ENCODE data around the gene MSL3B.

MSL3B gene

DNA sequence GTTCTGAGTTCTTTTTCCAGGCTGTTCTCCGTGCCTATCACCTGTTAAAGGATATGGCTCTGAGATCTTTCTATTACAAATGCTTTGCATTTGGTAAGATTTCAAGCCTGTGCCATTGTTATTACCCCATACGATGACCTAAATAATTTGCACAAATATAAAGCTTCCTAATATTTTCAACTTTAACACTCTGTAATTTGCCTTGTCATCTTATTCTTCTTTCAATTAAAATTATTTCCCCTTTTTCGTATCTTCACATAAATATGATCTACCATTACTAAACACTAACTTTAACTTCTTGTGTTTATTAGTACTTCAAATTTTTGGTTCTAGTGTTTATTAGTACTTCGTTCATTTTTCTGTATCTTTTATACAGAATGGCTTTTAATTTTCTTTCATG, 3.2 kb upstream of the MSL3B start:
- Histone ChIP-seq H3K4me3 (no peak overlapping the region), H3K27ac (no peak overlapping the region), H3K36me3 (no peaks in the 10 kb centered on the region), H3K9me3 (no peaks in the 10 kb centered on the region), H3K4me1 (no peaks in the 10 kb centered on the region), H3K27me3 (no peaks in the 10 kb centered on the region), H3K9ac (ENCODE audit: low read depth in 2 of 2, low read length in 2 of 2) (no peak overlapping the region)
- TF ChIP-seq, protein P1, sequence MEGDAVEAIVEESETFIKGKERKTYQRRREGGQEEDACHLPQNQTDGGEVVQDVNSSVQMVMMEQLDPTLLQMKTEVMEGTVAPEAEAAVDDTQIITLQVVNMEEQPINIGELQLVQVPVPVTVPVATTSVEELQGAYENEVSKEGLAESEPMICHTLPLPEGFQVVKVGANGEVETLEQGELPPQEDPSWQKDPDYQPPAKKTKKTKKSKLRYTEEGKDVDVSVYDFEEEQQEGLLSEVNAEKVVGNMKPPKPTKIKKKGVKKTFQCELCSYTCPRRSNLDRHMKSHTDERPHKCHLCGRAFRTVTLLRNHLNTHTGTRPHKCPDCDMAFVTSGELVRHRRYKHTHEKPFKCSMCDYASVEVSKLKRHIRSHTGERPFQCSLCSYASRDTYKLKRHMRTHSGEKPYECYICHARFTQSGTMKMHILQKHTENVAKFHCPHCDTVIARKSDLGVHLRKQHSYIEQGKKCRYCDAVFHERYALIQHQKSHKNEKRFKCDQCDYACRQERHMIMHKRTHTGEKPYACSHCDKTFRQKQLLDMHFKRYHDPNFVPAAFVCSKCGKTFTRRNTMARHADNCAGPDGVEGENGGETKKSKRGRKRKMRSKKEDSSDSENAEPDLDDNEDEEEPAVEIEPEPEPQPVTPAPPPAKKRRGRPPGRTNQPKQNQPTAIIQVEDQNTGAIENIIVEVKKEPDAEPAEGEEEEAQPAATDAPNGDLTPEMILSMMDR (IDR thresholded peaks at IDR 0.05): no peak
- intact Hi-C loops (cut with DNase I): no loop called here
- DNase-seq: no peak

DNA sequence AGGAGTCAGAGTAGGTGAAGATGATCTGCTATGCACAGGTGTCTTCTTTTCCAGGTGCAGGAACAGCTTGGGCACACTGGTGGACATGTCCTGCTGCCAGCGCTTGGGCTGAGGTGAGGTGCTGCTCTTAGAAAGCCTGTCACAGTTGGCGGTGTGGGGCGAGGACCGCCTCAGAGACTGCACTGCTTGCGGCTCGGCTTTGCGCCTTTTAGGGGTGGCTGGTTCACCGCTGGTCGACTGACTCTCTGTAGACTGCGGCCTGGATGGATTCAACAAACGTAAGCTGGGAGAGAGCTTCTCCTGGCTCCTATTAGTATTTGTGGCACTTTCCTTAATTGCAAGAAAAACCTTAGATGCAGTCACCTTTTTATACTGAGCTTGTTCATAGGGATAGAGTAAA, 1.7 kb downstream of the MSL3B start:
- intact Hi-C loops (cut with DNase I): no loop called here
- TF ChIP-seq, protein P1 (IDR thresholded peaks at IDR 0.05): no peak

DNA sequence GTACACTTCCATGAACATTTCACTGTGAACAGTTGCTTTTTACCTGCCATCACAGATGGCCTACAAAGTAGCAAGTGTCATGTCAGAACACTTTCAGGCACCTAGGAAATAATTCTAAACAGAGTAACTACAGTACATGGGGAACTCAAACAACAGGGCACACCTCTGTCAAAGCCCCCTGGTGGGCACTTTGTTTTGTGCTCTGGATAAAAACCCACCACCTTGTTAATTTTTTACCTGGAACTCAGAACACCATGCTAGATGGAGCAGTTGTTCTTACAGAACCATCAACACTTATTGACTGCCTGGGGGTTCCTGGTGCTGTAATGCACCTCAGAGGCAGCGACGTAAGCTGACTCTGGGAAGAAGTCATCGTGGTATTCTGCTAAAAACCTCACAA, 2.3 kb downstream of the MSL3B start:
- Histone ChIP-seq H3K4me3 (no peak overlapping the region), H3K27me3 (no peaks in the 10 kb centered on the region), H3K9ac (ENCODE audit: low read depth in 2 of 2, low read length in 2 of 2) (no peak overlapping the region), H3K36me3 (no peaks in the 10 kb centered on the region), H3K27ac (no peak overlapping the region), H3K9me3 (no peaks in the 10 kb centered on the region), H3K4me1 (no peaks in the 10 kb centered on the region)
- TF ChIP-seq, protein P1 (IDR thresholded peaks at IDR 0.05): no peak
- no peak for DNase-seq
- intact Hi-C loops (cut with DNase I): no loop called here

More for the DNA sequence above, 1.7 kb downstream of the MSL3B start:
- Histone ChIP-seq H3K27me3 (no peaks in the 10 kb centered on the region), H3K9me3 (no peaks in the 10 kb centered on the region), H3K4me1 (no peaks in the 10 kb centered on the region), H3K9ac (ENCODE audit: low read depth in 2 of 2, low read length in 2 of 2) (no peak overlapping the region), H3K27ac (no peak overlapping the region), H3K36me3 (no peaks in the 10 kb centered on the region), H3K4me3 (no peak overlapping the region)
- DNase-seq: no peak

DNA sequence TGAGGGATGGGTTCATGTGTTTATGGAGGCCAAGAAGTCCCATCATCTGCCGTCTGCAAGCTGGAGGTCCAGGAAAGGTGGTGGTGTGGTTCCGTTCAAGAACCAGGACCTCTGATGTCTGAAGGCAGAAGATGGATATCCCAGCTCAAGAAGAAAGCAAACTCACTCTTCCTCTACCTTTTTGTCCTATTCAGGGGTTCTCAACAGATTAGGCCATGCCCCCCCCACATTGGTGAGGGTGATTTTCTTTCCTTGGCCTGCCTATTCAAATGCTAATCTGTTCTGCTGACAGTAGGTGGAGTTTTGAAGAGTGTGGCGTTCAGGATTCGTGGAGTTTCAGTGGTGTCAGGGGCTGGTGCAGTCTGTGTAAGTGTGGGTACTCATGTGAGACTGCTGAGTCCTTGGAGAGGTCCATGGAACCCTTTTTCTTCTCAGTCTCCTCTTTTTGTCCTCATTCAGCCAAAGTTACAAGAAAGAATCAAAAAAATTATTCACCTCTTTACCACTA, 5.9 kb downstream of the MSL3B start:
- intact Hi-C loops (cut with DNase I): no loop called here
- no peak for DNase-seq
- no peak overlapping the region for H3K9ac ChIP-seq (ENCODE audit: low read depth in 2 of 2, low read length in 2 of 2)
- no peak overlapping the region for H3K27ac ChIP-seq
- no peaks in the 10 kb centered on the region for H3K4me1 ChIP-seq
- TF ChIP-seq, protein P1 (IDR thresholded peaks at IDR 0.05): no peak
- H3K27me3 ChIP-seq: no peaks in the 10 kb centered on the region
- no peaks in the 10 kb centered on the region for H3K9me3 ChIP-seq
- no peak overlapping the region for H3K4me3 ChIP-seq
- no peaks in the 10 kb centered on the region for H3K36me3 ChIP-seq

DNA sequence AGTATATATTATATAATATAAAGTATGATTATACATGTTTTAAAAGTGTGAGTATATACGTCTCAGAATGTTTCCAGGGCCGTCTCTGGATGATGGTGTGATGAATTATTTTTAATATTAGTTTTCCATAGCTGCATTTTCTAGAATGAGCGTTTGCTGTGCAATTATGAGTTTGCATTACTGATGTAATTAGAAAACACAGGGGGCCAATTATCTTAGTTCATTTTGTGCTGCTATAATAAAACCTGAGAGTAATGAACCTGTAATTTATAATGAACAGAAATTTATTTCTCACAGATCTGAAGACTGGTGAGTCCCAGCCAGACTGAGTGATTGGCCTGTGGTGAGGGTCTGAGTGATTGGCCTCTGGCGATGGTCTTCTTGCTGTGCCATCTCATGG, 9.9 kb downstream of the MSL3B start:
- H3K4me1 ChIP-seq: peaks cover 4% of the 10 kb centered on the region
- H3K27me3 ChIP-seq: no peaks in the 10 kb centered on the region
- H3K9ac ChIP-seq (ENCODE audit: low read depth in 2 of 2, low read length in 2 of 2): no peak overlapping the region
- no peak overlapping the region for H3K27ac ChIP-seq
- H3K36me3 ChIP-seq: no peaks in the 10 kb centered on the region
- H3K4me3 ChIP-seq: no peak overlapping the region
- no peak for DNase-seq
- intact Hi-C loops (cut with DNase I): no loop called here
- no peaks in the 10 kb centered on the region for H3K9me3 ChIP-seq
- TF ChIP-seq, protein P1 (IDR thresholded peaks at IDR 0.05): no peak
